COR-L47 (cell line): ENCODE measurements around the gene PADI2.

Experiments used
- DNase-seq: peaks from one replicate; lab custom pipeline; 2025; lab: John Stamatoyannopoulos, UW

Gene PADI2

GRCh38 chr1:17139637-17140036 is 20.4 kb upstream of the PADI2 start:
- DNase-seq = no peak

DNA sequence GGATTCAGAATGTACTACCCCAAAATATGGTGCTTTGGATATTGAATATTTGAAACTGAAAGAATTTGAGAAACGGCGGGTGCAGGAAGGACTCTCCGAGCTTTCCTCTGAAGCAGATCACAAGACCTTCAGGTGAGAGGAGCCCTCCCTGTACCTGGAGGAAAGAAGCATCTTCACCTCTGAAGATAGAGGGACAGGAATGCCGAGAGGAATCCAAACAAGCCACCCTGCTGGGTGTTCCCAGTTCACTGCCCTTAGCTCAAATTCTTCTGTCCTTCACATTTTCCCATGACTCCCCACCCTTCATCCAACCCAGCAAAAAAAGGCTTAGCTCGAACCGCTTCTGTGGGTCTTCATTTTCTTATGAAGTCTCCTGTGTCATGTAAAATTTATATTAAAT is 18.2 kb upstream of the PADI2 start:
- no peak for DNase-seq

- no peak for DNase-seq
Measured at GRCh38 chr1:17136936-17137335, 17.7 kb upstream of the PADI2 start.

DNA sequence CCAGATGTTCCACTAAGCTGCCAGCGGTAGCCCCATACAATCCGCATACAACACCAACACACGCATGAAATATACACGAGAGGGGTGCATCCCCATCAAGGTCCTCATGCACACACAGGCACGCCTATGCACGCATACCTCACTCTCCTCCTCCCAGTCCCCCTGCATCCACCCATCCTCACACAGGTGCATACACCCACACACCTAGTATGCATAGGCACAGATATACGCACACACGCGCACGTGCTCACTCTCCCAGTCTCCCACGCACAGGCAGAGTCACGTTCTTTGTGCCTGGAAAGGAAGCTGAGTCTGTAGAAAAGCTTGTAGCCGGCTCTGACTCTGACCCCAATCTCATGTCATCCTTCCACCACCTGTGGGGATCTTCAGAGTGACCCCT is 16.9 kb upstream of the PADI2 start:
- no peak for DNase-seq

DNA sequence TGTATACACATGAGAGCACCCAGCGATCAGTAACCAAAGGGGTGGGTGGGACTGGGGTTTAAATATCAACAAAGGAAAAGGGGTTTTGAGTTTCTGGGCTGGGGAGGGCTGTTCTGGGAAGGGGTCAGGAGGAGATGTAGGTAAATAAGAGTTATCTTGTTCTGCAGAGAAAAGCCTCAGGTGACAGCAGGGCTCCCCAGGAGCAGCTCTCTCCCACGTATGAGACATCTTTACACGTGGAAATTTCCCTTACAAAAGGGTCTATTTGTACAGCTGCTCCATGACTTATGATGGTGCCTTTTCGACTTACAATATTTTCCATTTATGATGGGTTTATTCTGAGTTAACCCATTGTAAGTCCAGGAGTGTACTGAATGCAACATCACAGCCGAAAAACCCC is 16.3 kb upstream of the PADI2 start:
- DNase-seq = peak; percentile 68

DNA sequence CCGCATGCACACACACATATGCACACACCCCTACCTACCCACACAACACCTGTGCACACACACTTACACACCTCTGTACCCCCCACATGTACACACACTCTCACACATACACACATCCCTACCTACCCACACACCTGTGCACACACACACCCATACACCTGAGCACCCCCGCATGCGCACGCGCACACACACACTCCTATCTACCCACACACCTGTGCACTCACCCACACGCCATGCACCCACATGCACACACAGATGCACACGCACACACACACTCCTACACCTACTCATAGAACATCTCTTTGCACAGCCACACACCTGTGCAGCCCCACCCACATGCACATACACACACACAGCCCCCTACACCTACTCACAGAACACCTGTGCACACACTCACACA is 15.5 kb upstream of the PADI2 start:
- no peak for DNase-seq

DNA sequence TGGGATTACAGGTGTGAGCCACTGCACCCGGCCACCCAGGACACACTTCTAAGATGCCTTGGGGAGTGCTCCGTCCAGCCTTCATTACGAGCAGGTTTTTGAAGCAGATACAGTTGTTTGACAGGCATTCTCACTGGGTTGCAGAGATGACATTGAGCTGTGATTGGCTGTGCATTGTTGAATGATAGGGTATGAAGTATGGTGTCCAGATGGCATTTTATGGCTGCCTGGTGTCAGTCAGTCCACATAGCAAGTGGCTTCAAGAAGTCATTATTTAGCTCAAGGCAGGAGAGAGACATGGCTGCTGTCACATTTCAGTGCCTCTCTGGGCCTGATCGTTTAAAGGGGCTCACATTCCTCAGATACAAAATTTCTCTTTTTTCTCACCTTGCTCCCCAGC is 14.8 kb upstream of the PADI2 start:
- no peak for DNase-seq

- no peak for DNase-seq
Measured at GRCh38 chr1:17130138-17130635, 10.9 kb upstream of the PADI2 start.

DNA sequence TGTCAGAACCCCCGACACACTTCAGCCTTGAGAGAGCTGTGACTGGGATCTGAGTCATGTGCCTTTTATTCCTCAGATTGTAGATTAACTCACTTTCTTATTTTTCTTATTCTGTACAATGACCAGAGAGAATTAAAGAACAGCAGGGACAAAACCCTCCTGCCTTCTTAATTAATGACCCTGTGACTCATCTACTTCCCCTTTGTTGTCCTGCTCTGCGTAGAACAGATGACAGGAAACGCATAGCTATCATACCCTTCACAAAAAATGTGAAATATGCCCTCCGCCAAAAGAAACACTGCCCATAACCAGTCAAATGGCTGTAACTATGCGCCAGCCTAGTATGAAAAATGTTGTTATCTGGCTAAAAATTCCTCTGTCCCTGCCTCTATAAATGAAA is 9.1 kb upstream of the PADI2 start:
- no peak for DNase-seq

- peak; percentile 74 for DNase-seq
Measured at GRCh38 chr1:17125756-17126237, 6.5 kb upstream of the PADI2 start.

- no peak for DNase-seq
Measured at GRCh38 chr1:17123196-17124045, 4.2 kb upstream of the PADI2 start.

GRCh38 chr1:17122521-17123164 is 3.4 kb upstream of the PADI2 start:
- DNase-seq = no peak

DNA sequence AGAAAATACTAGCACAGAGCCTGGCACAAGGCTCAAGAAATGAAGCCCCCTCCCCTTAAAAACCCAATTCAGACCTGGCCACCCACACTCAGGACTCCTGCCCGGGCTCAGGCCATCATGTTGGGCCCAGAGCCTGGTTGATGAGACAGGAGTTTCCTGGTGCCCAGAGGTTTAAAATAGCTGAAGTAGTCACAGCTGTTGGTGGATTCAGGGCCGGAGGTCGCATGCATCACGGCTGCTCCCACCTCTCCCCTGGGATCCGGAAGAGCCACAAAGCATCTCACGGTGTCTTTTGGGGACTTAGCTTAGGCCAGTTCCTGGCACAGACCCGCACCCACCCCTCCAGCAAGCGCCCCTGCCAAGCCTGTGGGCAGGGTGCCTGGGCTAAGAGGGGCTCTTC is 2.6 kb upstream of the PADI2 start:
- DNase-seq = no peak

DNA sequence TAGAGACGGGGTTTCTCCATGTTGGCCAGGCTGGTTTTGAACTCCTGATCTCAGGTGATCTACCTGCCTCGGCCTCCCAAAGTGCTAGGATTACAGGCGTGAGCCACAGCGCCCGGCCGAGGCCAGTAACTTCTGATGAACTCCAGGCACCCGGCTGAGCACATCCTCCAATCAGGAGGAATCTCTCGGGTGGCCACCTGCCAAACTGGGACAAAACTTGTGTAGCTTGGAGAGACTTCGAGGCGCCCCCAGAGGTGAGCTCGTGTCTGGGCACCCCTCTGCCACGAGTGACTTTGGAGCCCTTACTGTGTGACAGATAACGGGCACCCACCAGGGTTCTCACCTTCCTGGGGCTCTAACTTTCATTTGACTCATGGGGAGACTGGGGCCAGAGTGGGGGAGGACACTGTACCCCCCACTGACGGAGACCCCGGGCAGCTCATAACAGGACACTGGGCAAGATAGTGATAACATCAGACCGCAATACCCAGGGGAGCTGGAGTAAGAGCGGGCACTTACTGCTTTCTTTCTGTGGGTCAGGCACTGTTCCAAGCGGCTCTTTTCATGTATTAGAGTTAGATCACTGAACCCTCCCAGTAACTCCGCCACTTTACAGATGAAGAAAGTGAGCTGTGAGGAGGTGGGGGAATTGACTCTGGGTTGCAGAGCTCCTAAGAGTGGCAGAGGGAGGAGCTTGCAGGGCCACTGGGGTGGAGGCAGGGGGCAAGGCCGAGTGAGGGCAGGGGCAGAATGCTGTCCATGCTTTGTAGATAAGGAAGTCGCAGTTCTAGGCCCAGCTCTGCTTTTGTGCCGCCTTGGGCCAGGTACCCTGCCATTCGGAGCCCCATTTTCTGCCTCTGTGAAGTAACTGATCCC is 1.9 kb upstream of the PADI2 start:
- DNase-seq = no peak

DNA sequence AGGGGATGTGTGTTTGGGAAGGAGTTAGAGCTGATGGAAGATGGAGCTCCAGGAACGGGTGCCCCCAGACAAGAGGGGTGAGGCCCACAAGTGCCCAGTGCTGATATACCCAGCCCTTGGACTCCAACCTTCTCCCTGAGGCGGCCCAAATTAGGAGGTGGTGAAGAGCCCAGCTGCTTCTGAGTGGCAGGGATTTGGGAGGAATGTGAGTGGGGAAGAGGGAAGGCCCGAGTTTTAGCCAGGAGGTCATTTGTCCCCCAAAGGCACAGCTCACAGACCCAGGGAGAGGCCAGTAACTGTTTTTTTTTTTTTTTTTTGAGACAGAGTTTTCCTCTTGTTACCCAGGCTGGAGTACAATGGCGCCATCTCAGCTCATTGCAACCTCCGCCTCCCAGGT is 1.2 kb upstream of the PADI2 start:
- no peak for DNase-seq

GRCh38 chr1:17119773-17120480 is 676 bp upstream of the PADI2 start:
- no peak for DNase-seq

DNA sequence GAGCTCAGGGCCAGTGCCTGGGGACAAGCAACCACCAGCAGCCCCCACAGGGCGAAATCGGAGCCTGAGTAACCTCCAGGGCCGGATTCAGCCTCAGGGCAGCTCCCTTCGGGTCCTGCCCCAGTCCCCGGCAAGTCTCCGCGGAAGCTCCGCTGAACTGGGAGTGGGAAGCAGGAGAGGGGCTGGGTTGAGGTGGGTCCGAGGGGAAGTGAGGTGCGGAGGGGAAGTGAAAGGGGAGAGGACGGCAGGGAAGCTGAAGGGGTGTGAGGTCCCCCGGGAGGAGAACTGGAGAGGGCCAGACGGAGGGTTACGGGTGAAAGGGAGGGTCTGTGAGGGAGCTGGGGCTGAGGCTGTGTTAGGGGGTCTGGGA is 560 bp downstream of the PADI2 start:
- DNase-seq = no peak

- no peak for DNase-seq
Measured at GRCh38 chr1:17118268-17118667, 983 bp downstream of the PADI2 start.

DNA sequence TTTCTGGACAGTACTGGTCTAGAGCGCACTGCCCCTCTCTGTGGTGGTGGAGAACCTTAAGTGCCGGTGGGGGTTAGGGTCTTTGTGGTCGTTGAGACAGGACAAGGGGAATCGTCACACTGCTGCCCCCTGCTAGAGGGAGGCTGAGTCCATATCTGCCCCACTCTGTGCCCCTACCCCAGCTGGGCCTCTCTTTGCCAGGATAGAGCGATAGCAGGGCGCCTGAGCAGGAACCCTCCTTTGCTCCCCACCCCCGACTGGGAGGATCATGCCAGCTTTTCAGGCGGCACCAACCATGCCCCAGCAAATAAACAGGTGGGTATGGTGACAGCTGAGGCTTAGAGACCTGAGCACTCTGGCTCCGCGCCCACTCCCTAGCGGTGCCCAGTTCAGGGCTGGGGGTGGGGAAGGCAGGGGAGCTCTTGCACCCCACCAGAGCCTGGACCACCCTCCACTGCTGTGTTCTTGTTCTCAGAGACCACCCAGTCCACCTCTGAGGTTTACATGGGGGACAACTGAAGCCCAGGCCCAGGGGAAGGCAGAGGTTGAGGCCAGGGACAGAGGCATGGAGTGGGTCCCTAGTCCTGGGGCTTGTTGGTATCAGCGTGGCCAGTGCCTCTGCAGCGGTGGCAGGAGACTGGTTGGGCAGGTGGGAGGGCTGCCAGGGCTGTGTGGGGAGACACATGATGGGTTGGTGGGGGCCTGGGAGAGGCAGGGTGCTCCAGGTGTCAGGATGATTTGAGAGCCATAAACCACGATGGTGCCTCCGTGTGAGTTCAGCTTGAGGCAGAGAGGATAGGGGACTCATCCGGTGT is 1.6 kb downstream of the PADI2 start:
- DNase-seq = peak; percentile 18

DNA sequence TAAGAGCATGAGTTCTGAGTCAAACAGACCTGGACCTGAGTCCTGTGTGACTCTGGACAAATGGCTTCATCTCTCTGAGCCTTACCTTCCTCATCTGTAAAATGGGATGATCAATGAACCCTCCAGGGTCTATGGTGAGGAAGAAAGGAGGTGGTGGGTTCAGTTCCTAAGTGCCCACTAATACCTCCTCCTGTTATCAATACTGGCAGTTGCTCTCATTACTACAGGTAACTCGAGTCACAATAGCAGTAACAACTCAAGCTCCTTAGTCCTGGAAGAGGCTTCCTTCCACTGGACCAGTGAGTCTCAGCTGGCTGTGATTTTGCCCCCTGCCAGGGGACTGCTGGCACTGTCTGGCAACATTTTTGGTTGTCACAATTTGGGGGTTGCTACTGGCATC is 2.6 kb downstream of the PADI2 start:
- DNase-seq = no peak

- DNase-seq = no peak
Measured at GRCh38 chr1:17113963-17114362, 5.3 kb downstream of the PADI2 start.
